Duodenal mucosa (tissue), 2 donors: ENCODE data around the gene APLP2.
"Not testable (repeated sequence)": the region's sequence is repeated elsewhere in the genome, so short reads cannot be mapped to it uniquely, and the experiment has no call there.

Experiments
- H3K27ac ChIP-seq: one replicate; pipeline ENCODE4 v1.7.0; 2013; ENCODE audit warnings: low read depth, low read length
- H3K27me3 ChIP-seq, 2 donors: one replicate each; pipeline ENCODE4 v1.7.0; 2013; ENCODE audit warnings: low read length in 2 of 2, control low read depth in 1 of 2; ENCODE audit not compliant: insufficient read depth in 2 of 2, control insufficient read depth in 1 of 2
- H3K36me3 ChIP-seq, 2 donors: one replicate each; pipeline ENCODE4 v1.7.0; 2013; ENCODE audit warnings: low read length in 2 of 2, control low read depth in 1 of 2; ENCODE audit not compliant: insufficient read depth in 2 of 2, control insufficient read depth in 1 of 2
- H3K4me1 ChIP-seq, 2 donors: one replicate each; pipeline ENCODE4 v1.7.0; 2013; ENCODE audit warnings: low read length in 2 of 2, control low read depth in 1 of 2; ENCODE audit not compliant: insufficient read depth in 2 of 2, control insufficient read depth in 1 of 2
- H3K4me3 ChIP-seq, 2 donors: one replicate each; pipeline ENCODE4 v1.7.0; 2013; ENCODE audit warnings: low read length in 2 of 2, low read depth in 1 of 2
- H3K9ac ChIP-seq, 2 donors: one replicate each; pipeline ENCODE4 v1.7.0; 2013; ENCODE audit warnings: low read length in 2 of 2, low read depth in 1 of 2
- H3K9me3 ChIP-seq, 2 donors: one replicate each; pipeline ENCODE4 v1.7.0; 2013; ENCODE audit warnings: low read length in 2 of 2, control low read depth in 1 of 2; ENCODE audit not compliant: control insufficient read depth in 1 of 2

Gene APLP2

DNA sequence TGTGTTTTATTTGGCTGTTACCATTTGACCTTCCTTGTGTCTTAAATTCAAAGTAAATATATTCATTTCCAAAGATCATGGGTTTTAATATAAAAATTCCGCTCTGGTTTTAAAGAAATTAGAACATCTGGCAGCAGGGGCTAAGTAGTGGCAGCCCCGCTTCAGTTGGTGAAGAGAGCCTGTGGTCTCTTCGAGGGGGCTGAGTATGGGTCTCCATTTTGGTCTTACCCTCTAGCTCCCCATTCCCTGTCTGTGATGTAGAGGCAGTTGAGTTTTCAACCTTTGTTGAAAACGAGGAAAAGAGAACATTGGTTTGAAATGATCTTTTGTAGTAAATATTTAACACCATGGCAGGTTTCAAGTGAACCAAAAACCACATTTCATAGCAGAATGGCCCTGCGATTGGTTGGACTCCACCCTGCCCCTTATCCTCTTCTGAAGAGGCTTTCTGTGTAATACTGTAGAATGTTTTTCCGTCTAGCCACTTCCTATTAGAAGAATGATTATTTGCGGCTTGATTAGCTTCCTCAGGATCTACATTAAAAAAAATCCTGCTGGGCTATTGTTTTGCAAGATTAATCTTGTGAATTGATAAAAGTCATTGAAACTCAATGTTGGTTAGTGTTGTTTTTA, 17.7 kb downstream of the APLP2 start:
- Histone ChIP-seq H3K27ac (no peak overlapping the region), H3K27me3 (no peaks in the 10 kb centered on the region), H3K9ac (no peak overlapping the region), H3K36me3 (peaks cover 0 to 3% of the 10 kb centered on the region in 2 donors), H3K9me3 (no peaks in the 10 kb centered on the region), H3K4me1 (peaks cover 7 to 10% of the 10 kb centered on the region in 2 donors), H3K4me3 (no peak overlapping the region)

DNA sequence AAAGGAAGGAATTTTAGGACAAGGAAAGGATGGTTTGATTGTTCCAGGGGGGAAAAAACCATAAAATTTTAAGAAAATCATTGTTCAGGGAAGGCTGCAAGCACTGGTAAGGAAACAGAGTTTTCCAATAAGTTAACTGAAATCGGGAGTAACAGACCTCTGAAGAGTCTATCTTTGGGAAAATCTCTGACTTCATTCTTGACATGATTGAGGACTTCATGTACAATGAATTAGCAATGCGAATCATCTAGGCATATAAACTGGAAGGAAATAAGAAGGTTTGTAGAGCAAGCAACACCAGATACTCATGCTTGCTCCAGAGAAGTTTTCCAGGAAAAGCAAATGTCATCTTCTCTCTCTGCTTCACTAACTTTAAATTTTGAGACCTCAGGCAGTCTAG, 18.5 kb downstream of the APLP2 start:
- H3K9ac ChIP-seq, result no peak overlapping the region
- no peaks in the 10 kb centered on the region for H3K27me3 ChIP-seq
- peaks cover 7 to 10% of the 10 kb centered on the region in 2 donors for H3K4me1 ChIP-seq
- H3K27ac ChIP-seq, result no peak overlapping the region
- no peaks in the 10 kb centered on the region for H3K9me3 ChIP-seq
- no peak overlapping the region for H3K4me3 ChIP-seq
- H3K36me3 ChIP-seq, result no peaks in the 10 kb centered on the region

DNA sequence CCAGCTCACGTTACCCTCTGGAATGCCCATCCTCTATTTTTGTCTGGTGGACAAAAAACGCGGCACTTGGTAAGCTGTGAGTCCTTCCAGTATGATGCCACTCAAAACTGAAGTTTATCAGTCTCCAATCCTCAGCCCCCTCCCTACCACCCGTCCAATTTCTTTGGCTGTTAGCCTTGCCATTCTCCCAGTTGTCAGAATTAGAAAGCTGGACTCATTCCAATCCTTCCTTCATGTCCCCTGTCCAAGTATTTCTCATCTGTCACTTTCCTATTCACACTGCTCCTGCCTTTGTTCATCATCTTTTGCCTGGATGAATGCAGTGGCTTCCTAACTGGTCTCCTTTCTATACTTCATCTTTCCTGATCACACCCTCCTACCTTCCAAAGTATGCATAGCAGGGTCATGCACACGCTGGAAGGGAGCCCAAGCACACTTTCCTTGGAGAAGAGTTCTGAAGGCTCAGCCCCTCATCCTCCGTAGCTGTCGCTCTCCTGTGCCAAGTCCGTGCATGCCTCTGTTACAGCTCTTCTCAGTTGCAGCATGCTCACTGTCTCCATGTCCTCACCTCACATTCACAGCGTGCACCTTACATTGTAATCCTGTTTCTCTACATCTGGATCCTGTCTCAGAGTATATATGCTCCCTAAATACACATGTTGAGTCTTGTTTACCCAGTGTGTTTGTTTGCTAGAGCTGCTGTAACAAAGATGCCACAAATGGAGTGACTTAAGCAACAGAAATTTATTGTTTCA, 19.4 kb downstream of the APLP2 start:
- Histone ChIP-seq H3K36me3 (no peaks in the 10 kb centered on the region), H3K4me3 (no peak overlapping the region), H3K27ac (no peak overlapping the region), H3K9ac (no peak overlapping the region), H3K27me3 (no peaks in the 10 kb centered on the region), H3K9me3 (no peaks in the 10 kb centered on the region), H3K4me1 (peaks cover 7 to 10% of the 10 kb centered on the region in 2 donors)

DNA sequence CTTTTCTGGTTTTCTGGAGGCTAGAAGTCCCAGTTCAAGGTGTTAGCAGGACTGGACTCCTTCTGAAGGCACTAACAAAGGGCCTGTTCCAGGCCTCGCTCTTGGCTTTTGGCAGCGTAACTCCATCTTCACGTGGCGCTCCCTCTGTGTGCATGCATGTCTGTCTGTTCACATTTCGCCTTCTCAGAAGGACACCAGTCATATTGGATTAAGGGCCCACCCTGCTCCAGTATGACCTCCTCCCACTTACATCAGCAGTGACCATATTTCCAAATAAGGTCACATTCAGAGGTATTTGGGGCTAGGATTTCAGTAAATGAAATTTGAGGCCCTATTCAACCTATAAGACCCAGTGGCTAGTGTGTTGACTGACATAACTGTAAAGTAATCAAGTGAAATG, 20.0 kb downstream of the APLP2 start:
- Histone ChIP-seq H3K27ac (no peak overlapping the region), H3K36me3 (no peaks in the 10 kb centered on the region), H3K4me3 (no peak overlapping the region), H3K9ac (no peak overlapping the region), H3K27me3 (no peaks in the 10 kb centered on the region), H3K4me1 (peaks cover 7 to 10% of the 10 kb centered on the region in 2 donors), H3K9me3 (no peaks in the 10 kb centered on the region)

DNA sequence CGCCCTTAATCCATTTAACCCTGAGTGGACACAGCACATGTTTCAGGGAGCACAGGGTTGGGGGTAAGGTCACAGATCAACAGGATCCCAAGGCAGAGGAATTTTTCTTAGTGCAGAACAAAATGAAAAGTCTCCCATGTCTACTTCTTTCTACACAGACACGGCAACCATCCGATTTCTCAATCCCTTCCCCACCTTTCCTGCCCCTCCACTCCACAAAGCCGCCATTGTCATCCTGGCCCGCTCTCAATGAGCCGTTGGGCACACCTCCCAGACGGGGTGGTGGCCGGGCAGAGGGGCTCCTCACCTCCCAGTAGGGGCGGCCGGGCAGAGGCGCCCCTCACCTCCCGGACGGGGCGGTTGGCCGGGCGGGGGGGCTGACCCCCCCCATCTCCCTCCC, 20.8 kb downstream of the APLP2 start:
- not testable (repeated sequence) for H3K9me3 ChIP-seq, H3K4me1 ChIP-seq

DNA sequence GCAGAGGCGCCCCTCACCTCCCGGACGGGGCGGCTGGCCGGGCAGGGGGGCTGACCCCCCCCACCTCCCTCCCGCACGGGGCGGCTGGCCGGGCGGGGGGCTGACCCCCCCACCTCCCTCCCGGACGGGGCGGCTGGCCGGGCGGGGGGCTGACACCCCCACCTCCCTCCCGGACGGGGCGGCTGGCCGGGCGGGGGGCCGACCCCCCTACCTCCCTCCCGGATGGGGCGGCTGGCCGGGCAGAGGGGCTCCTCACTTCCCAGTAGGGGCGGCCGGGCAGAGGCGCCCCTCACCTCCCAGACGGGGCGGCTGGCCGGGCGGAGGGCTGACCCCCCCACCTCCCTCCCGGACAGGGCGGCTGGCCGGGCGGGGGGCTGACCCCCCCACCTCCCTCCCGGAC, 21.5 kb downstream of the APLP2 start:
- H3K27me3 ChIP-seq, H3K36me3 ChIP-seq, H3K4me3 ChIP-seq, H3K9ac ChIP-seq, H3K4me1 ChIP-seq, H3K9me3 ChIP-seq, H3K27ac ChIP-seq: not testable (repeated sequence)

More for the DNA sequence above, 20.8 kb downstream of the APLP2 start:
- H3K27me3 ChIP-seq, H3K36me3 ChIP-seq, H3K4me3 ChIP-seq, H3K9ac ChIP-seq, H3K27ac ChIP-seq: not testable (repeated sequence)

DNA sequence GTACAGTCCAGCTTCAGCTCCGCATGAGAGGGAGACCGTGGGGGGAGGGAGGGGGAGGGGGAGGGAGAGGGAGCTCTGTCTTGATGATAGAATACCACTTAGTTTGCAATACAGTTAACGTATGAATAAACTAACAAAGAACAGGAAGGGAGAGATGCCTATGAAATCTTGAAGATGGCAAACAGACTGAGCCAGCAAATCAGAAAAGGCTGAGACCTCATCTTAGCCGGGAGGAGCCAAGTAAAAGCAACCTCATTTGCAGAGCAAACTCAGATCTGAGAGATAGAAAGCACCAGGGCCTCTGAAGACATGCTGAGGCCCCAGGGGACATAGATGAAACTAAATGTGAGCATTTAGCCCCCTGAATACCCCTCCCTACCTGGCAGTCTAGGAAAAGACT, 23.0 kb downstream of the APLP2 start:
- peaks cover 0 to under 1% of the 10 kb centered on the region in 2 donors for H3K4me1 ChIP-seq

DNA sequence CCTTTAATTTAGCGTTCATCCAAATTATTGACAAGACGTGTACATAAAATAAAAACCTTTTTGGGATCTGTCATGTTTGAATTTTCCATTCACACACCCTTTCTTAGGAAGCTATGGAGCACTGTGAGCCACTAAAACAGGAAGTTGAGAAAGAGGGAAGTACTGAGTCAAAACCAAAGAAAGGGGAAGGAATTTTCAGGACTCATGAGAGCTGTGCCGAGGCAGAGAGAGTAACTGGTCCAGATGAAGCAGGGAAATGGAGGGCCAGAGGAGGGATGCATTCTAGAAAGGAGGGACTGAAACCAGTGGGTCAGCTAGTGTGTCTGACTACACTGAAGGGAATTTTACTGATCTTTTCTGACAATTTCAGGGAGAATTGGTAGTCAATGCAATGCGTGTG, 24.9 kb downstream of the APLP2 start:
- Histone ChIP-seq H3K4me1 (peaks cover 0 to 5% of the 10 kb centered on the region in 2 donors), H3K27ac (no peak overlapping the region), H3K36me3 (no peaks in the 10 kb centered on the region), H3K9me3 (no peaks in the 10 kb centered on the region), H3K27me3 (no peaks in the 10 kb centered on the region), H3K4me3 (no peak overlapping the region), H3K9ac (no peak overlapping the region)

More for the DNA sequence above, 23.0 kb downstream of the APLP2 start:
- H3K9ac ChIP-seq, result no peak overlapping the region
- no peak overlapping the region for H3K27ac ChIP-seq
- H3K4me3 ChIP-seq, result no peak overlapping the region
- no peaks in the 10 kb centered on the region for H3K27me3 ChIP-seq
- no peaks in the 10 kb centered on the region for H3K36me3 ChIP-seq
- no peaks in the 10 kb centered on the region for H3K9me3 ChIP-seq

DNA sequence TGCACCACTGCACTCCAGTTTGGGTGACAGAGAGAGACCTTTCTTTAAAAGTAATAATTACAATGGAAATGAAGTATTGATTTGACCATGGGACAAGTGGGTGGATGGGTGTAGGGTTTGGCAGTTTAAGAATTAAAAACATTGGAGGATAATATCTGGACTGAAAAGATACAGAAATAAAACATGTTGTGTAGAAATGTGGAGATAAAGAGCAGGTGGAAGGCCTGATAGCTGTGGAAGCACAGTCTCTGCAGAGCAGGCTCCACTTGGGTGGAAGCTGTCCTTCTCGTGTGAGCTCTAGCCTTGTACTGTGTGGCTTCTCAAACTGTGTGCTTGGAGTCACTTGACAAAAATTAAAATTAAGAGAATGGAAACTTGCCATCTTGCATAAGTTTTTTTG, 25.6 kb downstream of the APLP2 start:
- Histone ChIP-seq H3K4me1 (peaks cover 0 to 5% of the 10 kb centered on the region in 2 donors), H3K9ac (no peak overlapping the region), H3K27me3 (no peaks in the 10 kb centered on the region), H3K9me3 (no peaks in the 10 kb centered on the region), H3K36me3 (no peaks in the 10 kb centered on the region), H3K4me3 (no peak overlapping the region), H3K27ac (no peak overlapping the region)

DNA sequence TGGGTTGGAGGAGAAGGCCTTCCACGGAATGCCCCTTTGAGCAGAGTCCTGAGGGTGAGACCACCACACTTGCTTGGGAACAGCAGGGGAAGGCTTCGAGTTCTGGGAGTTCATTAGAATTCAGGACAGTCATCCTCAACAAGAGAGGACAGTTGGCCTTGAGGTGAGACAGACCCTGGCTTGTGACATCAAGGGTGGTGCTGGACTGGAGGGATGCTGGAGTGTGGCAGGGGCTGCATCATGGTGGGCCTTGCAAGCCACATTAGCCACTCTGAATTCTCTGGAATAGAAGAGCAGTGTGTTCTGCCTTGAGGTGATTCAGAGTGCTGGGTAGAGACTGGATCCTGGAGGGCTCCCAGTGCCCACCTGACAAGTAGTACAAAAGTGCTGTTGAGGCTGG, 26.3 kb downstream of the APLP2 start:
- peaks cover 0 to 5% of the 10 kb centered on the region in 2 donors for H3K4me1 ChIP-seq

More for the DNA sequence above, 26.3 kb downstream of the APLP2 start:
- no peaks in the 10 kb centered on the region for H3K27me3 ChIP-seq
- H3K9me3 ChIP-seq, result no peaks in the 10 kb centered on the region
- no peak overlapping the region for H3K4me3 ChIP-seq
- no peak overlapping the region for H3K27ac ChIP-seq
- no peak overlapping the region for H3K9ac ChIP-seq
- no peaks in the 10 kb centered on the region for H3K36me3 ChIP-seq
